Measurements from ENCODE around the gene MYLK2. TPM values are rescaled to one million over a fixed set of nuclear protein-coding genes. Genes with fewer than 3 reads are reported as not detected.

Gene MYLK2
- total and polyA plus RNA-seq, 2 of the 4 experiments (the other 2 are of a cell fraction): 0.18 to 0.27 TPM

DNA sequence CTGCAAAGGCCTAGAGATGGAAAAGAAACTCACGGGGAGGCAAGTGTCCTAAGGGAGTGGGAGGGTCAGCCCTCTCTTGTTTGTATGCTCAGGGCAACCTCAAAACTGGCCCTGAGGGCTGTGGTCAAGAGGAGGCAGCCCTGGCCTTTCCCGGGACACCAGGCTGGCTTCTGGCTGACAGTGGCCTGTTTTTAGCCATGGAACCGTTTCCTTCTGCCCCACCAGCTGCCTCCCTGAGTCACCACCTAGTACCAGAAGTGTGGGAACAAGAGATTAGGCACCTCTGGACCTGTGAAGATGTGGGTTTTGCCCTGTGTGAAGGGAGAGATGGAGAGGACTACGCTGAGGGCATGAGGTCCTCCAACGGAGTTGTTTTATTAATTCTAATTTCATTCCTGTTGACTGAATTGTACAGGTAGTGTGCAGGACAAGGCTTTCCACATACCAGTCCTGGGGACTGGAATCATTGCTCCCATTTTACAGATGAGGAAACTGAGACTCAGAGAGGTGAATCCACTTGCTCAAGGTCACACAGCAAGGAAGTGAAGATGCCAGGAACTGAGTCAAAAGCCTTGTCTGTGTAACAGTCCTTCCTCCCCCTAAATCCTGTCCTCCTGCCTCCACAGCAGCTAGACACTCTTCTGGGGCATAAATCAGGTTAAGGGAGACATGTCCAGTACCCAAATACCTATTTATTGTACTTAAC is 20.8 kb downstream of the MYLK2 start:
- dilution Hi-C loops (cut with HindIII; ENCODE audit: low sequenced_read_pairs, unreplicated experiment) (no loop called here), intact Hi-C loops (cut with micrococcal nuclease) (no loop called here), in situ Hi-C loops (cut with MboI; ENCODE audit: low sequenced_read_pairs) (loop anchor here (25.0 kb wide), 2 partner anchors 647 to 822 kb away; partner anchors contain the start of gene C20orf203)
- Histone ChIP-seq H2BK120ac (ENCODE audit: low read depth, low read length) (no peak overlapping the region), H2BK20ac (ENCODE audit: low read depth, low read length) (no peak overlapping the region), H3K4me3 (ENCODE audit: insufficient read depth, low read depth, low read length) (no peak overlapping the region), H3K4me2 (ENCODE audit: low read depth, low read length) (no peak overlapping the region), H3K4ac (ENCODE audit: low read depth, low read length) (no peak overlapping the region), H4K91ac (ENCODE audit: insufficient read depth, low read depth, low read length) (no peak overlapping the region), H4K20me1 (ENCODE audit: insufficient read depth, low read length) (peaks cover 36% of the 10 kb centered on the region), H3K56ac (ENCODE audit: extremely low read depth, insufficient read depth, low read length) (no peak overlapping the region), H3K27ac (ENCODE audit: insufficient read depth, low read length) (no peak overlapping the region), H3K4me1 (ENCODE audit: control insufficient read depth, insufficient read depth, low read length) (peaks cover 30% of the 10 kb centered on the region), H3K14ac (replicated peaks; ENCODE audit: low read depth, low read length) (no peak overlapping the region), H2AK5ac (ENCODE audit: low read depth, low read length) (no peak overlapping the region; the same call in 1 of the 2 replicates), H3K18ac (ENCODE audit: low read depth, low read length) (no peak overlapping the region), H3K27me3 (ENCODE audit: control insufficient read depth, insufficient read depth, low read length) (no peaks in the 10 kb centered on the region), H3K79me1 (ENCODE audit: low read depth in 1 of 2, low read length in 2 of 2) (0 out of 4 replicates have a peak, but pooled peaks cover 0 to 4% of the 10 kb centered on the region in 2 experiments), H4K5ac (ENCODE audit: low read depth, low read length) (no peak overlapping the region), H4K8ac (ENCODE audit: low read depth in 2 of 2, low read length in 2 of 2) (no peak overlapping the region), H3K9me1 (ENCODE audit: insufficient read depth, low read length) (peaks cover 36% of the 10 kb centered on the region), H3K9ac (ENCODE audit: low read depth, low read length) (no peak overlapping the region), H3K36me3 (ENCODE audit: control insufficient read depth, insufficient read depth, low read length) (no peaks in the 10 kb centered on the region), H2BK5ac (ENCODE audit: low read depth, low read length, poor library complexity, severe bottlenecking) (no peak overlapping the region), H3K9me3 (ENCODE audit: control insufficient read depth, insufficient read depth, low read length) (no peaks in the 10 kb centered on the region), H2AFZ (replicated peaks; ENCODE audit: low read length, poor library complexity) (no peak overlapping the region), H2BK15ac (ENCODE audit: low read depth, low read length) (no peak overlapping the region), H2AK9ac (replicated peaks; ENCODE audit: low read depth, low read length, poor library complexity) (no peak overlapping the region), H3K23ac (ENCODE audit: low read depth, low read length) (no peak overlapping the region)
- POLR2A ChIA-PET (ENCODE audit: unreplicated experiment): no interaction called here
- DNase-seq (no peak), ATAC-seq (ENCODE audit: low read depth) (no peak)
- WGBS, 2 experiments (ENCODE audit: extremely low coverage in 2 of 2, insufficient read length in 1 of 2): 100% methylated on average over 1 of the region's 5 CpGs; no CpG with 5 or more reads in 1 of the 2 experiments
- TF ChIP-seq CHD1 (IDR thresholded peaks at IDR 0.05; ENCODE audit: low read depth, low read length): no peak
- no peak for TF ChIP-seq BHLHE40 (IDR thresholded peaks at IDR 0.05; ENCODE audit: low read depth, low read length)
- TF ChIP-seq POLR2A (IDR thresholded peaks at IDR 0.05; ENCODE audit: low read depth, low read length): no peak
- TF ChIP-seq MAFK (IDR thresholded peaks at IDR 0.05; ENCODE audit: low read depth, low read length): no peak
- no peak for TF ChIP-seq MXI1 (IDR thresholded peaks at IDR 0.05; ENCODE audit: borderline replicate concordance, low read depth, low read length)
- no peak for TF ChIP-seq SMC3 (IDR thresholded peaks at IDR 0.05; ENCODE audit: low read depth, low read length)
- TF ChIP-seq, protein P1, sequence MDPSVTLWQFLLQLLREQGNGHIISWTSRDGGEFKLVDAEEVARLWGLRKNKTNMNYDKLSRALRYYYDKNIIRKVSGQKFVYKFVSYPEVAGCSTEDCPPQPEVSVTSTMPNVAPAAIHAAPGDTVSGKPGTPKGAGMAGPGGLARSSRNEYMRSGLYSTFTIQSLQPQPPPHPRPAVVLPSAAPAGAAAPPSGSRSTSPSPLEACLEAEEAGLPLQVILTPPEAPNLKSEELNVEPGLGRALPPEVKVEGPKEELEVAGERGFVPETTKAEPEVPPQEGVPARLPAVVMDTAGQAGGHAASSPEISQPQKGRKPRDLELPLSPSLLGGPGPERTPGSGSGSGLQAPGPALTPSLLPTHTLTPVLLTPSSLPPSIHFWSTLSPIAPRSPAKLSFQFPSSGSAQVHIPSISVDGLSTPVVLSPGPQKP (IDR thresholded peaks at IDR 0.05; ENCODE audit: borderline replicate concordance, low read depth, low read length): no peak
- TF ChIP-seq, protein P2, sequence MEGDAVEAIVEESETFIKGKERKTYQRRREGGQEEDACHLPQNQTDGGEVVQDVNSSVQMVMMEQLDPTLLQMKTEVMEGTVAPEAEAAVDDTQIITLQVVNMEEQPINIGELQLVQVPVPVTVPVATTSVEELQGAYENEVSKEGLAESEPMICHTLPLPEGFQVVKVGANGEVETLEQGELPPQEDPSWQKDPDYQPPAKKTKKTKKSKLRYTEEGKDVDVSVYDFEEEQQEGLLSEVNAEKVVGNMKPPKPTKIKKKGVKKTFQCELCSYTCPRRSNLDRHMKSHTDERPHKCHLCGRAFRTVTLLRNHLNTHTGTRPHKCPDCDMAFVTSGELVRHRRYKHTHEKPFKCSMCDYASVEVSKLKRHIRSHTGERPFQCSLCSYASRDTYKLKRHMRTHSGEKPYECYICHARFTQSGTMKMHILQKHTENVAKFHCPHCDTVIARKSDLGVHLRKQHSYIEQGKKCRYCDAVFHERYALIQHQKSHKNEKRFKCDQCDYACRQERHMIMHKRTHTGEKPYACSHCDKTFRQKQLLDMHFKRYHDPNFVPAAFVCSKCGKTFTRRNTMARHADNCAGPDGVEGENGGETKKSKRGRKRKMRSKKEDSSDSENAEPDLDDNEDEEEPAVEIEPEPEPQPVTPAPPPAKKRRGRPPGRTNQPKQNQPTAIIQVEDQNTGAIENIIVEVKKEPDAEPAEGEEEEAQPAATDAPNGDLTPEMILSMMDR (conservative IDR thresholded peaks at IDR 0.05; ENCODE audit: low read depth, low read length): no peak
- TF ChIP-seq MAZ (IDR thresholded peaks at IDR 0.05; ENCODE audit: borderline replicate concordance, low read depth, low read length): no peak
- no peak for TF ChIP-seq NFE2L2 (IDR thresholded peaks at IDR 0.05; ENCODE audit: low read depth, low read length)
- TF ChIP-seq RAD21 (IDR thresholded peaks at IDR 0.05; ENCODE audit: low read length): no peak
- BruUV-seq (replicated peaks): no TSS peak
- CTCF ChIA-PET: interaction anchor here (0.6 kb wide), 1 partner anchor 814 kb away, joined by 4 read pairs; no protein-coding TSS in a partner anchor

Measured in IMR-90 (cell line).